ENCODE results near the gene NCBP2. TPM values are rescaled to one million over a fixed set of nuclear protein-coding genes. Genes with fewer than 3 reads are reported as not detected.

The NCBP2 gene
- polyA plus RNA-seq: 10 to 100 TPM; 20.1 to 74.8 (median 49.0) TPM

- 0 to 1% (median 0%) methylated on average over 75 to 77 of the region's 77 CpGs for WGBS, 3 donors
Measured at GRCh38 chr3:196942226-196942914, at the start of gene NCBP2. NCBP2 (minus strand) TSS chr3:196942528; CDS start chr3:196942503, 25 bp downstream.

GRCh38 chr3:196991581-196992460 is 49.5 kb upstream of the NCBP2 start:
- no peak overlapping the region for H3K27ac ChIP-seq (ENCODE audit: low read depth, low read length)
- 83 to 89% (median 86%) methylated on average over 28 of the region's 28 CpGs for WGBS, 3 donors

More at GRCh38 chr3:196942226-196942914, at the start of gene NCBP2:
- peak within 1 kb of the TSS; percentile 70 for H3K27ac ChIP-seq (ENCODE audit: low read depth, low read length)

- 92 to 96% (median 93%) methylated on average over 10 of the region's 10 CpGs for WGBS, 3 donors
- no peak overlapping the region for H3K27ac ChIP-seq (ENCODE audit: low read depth, low read length)
Measured at GRCh38 chr3:196990601-196991007, 48.3 kb upstream of the NCBP2 start.

GRCh38 chr3:196989721-196990262 is 47.5 kb upstream of the NCBP2 start:
- no peak overlapping the region for H3K27ac ChIP-seq (ENCODE audit: low read depth, low read length)
- 72 to 89% (median 82%) methylated on average over 19 of the region's 19 CpGs for WGBS, 3 donors

GRCh38 chr3:196988241-196989029 is 46.1 kb upstream of the NCBP2 start:
- H3K27ac ChIP-seq (ENCODE audit: low read depth, low read length): no peak overlapping the region
- 32 to 75% (median 70%) methylated on average over 12 of the region's 12 CpGs for WGBS, 3 donors

- 77 to 91% (median 86%) methylated on average over 10 of the region's 10 CpGs for WGBS, 3 donors
- no peak overlapping the region for H3K27ac ChIP-seq (ENCODE audit: low read depth, low read length)
Measured at GRCh38 chr3:196987022-196987421, 44.7 kb upstream of the NCBP2 start.

GRCh38 chr3:196985954-196986885 is 43.9 kb upstream of the NCBP2 start:
- 91 to 93% (median 93%) methylated on average over 9 of the region's 9 CpGs for WGBS, 3 donors
- H3K27ac ChIP-seq (ENCODE audit: low read depth, low read length): no peak overlapping the region

- WGBS, 3 donors: 80 to 86% (median 85%) methylated on average over 6 of the region's 6 CpGs
- H3K27ac ChIP-seq (ENCODE audit: low read depth, low read length): no peak overlapping the region
Measured at GRCh38 chr3:196985298-196985697, 43.0 kb upstream of the NCBP2 start.

GRCh38 chr3:196983186-196983585 is 40.9 kb upstream of the NCBP2 start:
- WGBS, 3 donors: 57 to 77% (median 59%) methylated on average over 1 of the region's 1 CpG
- no peak overlapping the region for H3K27ac ChIP-seq (ENCODE audit: low read depth, low read length)

GRCh38 chr3:196981657-196982056 is 39.3 kb upstream of the NCBP2 start:
- no peak overlapping the region for H3K27ac ChIP-seq (ENCODE audit: low read depth, low read length)
- WGBS, 3 donors: 93 to 94% (median 94%) methylated on average over 13 of the region's 13 CpGs

- WGBS, 3 donors: 68 to 78% (median 71%) methylated on average over 10 of the region's 10 CpGs
- H3K27ac ChIP-seq (ENCODE audit: low read depth, low read length): no peak overlapping the region
Measured at GRCh38 chr3:196979545-196979944, 37.2 kb upstream of the NCBP2 start.

- WGBS, 3 donors: 54 to 83% (median 77%) methylated on average over 11 of the region's 11 CpGs
Measured at GRCh38 chr3:196976941-196977340, 34.6 kb upstream of the NCBP2 start.

GRCh38 chr3:196975349-196975748 is 33.0 kb upstream of the NCBP2 start:
- WGBS, 3 donors: 54 to 74% (median 64%) methylated on average over 4 of the region's 4 CpGs
- no peak overlapping the region for H3K27ac ChIP-seq (ENCODE audit: low read depth, low read length)

More at GRCh38 chr3:196976941-196977340, 34.6 kb upstream of the NCBP2 start:
- no peak overlapping the region for H3K27ac ChIP-seq (ENCODE audit: low read depth, low read length)

GRCh38 chr3:196974661-196975060 is 32.3 kb upstream of the NCBP2 start:
- WGBS, 3 donors: 72 to 95% (median 89%) methylated on average over 5 of the region's 5 CpGs
- no peak overlapping the region for H3K27ac ChIP-seq (ENCODE audit: low read depth, low read length)

GRCh38 chr3:196971094-196971698 is 28.9 kb upstream of the NCBP2 start:
- no peak overlapping the region for H3K27ac ChIP-seq (ENCODE audit: low read depth, low read length)
- 77 to 85% (median 81%) methylated on average over 7 of the region's 7 CpGs for WGBS, 3 donors

- 85 to 89% (median 87%) methylated on average over 15 of the region's 15 CpGs for WGBS, 3 donors
- no peak overlapping the region for H3K27ac ChIP-seq (ENCODE audit: low read depth, low read length)
Measured at GRCh38 chr3:196970547-196971093, 28.3 kb upstream of the NCBP2 start.
